GM19239 (cell line): ENCODE data around the gene KIF20B.
"Not testable (repeated sequence)": the region's sequence is repeated elsewhere in the genome, so short reads cannot be mapped to it uniquely, and the experiment has no call there.

ENCODE experiments used
- DNase-seq: peaks from one replicate; pipeline ENCODE4 v3.0.0; 2011; ENCODE audit warnings: low spot score; ENCODE audit not compliant: insufficient read length
- FAIRE-seq: peaks from 2 replicates; lab custom pipeline; 2011; peaks lifted over from hg19 to GRCh38; lab: Jason Lieb, UNC

The KIF20B gene

GRCh38 chr10:89685936-89686335 lies 15.5 kb upstream of the KIF20B start:
- DNase-seq: no peak
- FAIRE-seq: no peak

GRCh38 chr10:89690027-89690426 lies 11.4 kb upstream of the KIF20B start:
- DNase-seq (no peak), FAIRE-seq (no peak)

DNA sequence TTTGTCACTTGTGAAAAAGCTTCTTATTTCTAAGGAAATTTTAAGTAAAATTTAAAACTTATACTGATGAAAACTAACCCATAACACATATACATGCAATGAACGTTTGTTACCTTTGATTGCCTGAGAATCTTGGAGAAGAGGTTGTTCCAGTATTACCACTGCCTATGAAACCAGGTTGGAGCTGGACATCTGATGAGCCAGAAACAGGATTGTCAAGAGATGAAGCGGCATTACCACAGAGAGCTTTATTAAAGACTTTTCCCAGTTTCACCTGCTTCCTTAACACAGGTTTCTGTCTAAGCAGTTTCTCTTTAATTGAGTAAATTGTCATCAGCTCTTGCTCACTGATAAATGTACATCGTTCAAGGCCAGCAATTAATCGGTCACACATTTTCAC lies 9.0 kb upstream of the KIF20B start:
- FAIRE-seq (no peak), DNase-seq (no peak)

DNA sequence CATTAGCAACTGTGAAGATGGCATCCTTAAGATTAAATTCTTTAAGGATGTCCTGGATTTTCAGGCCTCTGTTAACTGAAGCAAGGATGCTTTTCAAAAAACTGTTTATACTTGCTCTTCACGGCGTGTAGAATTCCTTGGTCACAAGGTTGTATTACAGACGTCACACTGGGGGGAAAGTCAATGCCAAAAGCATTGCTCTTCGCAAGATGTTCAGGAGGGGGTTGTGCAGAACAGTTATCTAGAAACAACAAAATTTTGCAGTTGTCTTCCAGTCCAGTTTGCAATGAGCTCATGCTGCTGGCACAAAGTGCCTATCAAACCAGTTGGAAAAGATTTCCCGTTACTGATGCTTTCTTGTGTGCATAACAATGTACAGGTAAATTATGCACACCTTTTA lies 8.2 kb upstream of the KIF20B start:
- DNase-seq (no peak), FAIRE-seq (peak; percentile 8)

GRCh38 chr10:89695307-89695706 lies 6.1 kb upstream of the KIF20B start:
- DNase-seq (no peak), FAIRE-seq (no peak)

GRCh38 chr10:89697946-89698345 lies 3.4 kb upstream of the KIF20B start:
- FAIRE-seq: no peak
- no peak for DNase-seq

GRCh38 chr10:89699581-89700064 lies 1.8 kb upstream of the KIF20B start:
- DNase-seq (no peak), FAIRE-seq (peak; percentile 78)

DNA sequence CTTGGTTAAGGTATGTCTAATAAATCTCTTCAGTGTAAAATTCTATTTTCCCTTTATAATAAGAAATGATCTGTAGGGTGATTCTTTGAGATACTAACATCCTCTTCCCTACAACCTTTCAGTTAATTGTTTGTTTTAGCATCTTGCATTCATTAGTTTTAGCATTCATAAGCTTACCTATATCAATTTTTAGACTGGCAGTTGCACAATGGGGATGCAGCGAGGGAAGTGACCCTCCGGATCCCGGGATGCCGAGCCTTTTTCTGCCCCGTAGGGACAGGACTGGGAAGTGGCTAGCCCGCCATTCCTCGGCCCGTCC lies 508 bp upstream of the KIF20B start:
- FAIRE-seq (peak; percentile 57), DNase-seq (no peak)

DNA sequence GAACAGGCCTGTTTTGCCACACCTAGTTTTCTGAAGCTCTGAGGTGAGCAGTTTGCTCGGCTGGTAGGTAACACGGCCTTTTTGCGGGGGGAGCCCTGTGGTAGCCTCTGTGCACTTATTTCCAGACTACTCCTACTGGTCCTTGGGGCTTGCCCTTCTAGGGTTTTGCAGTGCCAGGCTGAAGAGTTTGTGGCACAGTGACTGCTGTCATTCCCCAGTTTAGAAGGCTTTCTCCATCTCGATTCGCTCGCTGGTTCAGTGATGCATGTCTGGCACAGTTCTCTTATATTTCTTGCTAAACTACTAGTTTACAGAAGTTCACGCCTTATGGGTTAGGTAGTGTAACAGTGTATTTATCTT lies 711 bp downstream of the KIF20B start:
- DNase-seq (no peak), FAIRE-seq (peak; percentile 84)

DNA sequence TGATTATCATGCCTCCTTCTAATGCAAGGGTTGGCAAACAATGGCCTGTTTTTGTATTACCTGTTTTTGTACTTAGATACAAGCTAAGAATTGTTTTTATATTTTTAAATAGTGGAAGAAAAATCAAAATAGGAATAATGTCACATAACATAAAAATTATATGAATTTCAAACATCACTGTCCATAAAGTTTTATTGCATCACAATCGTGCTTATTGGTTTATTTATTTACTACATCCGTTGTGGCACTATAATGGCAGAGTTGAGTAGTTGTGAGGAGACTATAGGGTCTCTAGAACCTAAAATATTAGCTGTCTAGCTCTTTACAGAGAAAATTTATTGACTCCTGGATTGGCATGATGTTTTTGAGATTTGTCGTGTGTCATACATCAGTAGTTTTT lies 4.1 kb downstream of the KIF20B start:
- no peak for DNase-seq
- no peak for FAIRE-seq

DNA sequence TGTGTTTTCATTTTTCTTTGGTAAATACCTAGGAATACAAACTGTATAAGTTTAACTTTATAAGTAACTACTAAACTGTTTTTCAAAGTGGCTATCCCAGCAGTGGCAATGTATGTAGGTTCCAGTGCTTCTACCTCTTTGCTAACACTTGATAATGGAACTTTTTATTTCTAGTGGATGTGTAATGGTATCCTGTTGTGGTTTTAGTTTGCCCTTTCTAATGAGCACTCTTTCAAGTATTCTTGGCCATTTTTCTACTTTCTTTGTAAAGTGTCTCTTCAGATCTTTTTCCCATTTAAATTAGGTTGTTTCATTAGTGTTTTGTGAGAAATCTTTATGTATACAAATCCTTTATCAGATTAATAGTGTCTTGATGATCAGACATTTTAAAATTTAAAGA lies 4.6 kb downstream of the KIF20B start:
- no peak for DNase-seq

DNA sequence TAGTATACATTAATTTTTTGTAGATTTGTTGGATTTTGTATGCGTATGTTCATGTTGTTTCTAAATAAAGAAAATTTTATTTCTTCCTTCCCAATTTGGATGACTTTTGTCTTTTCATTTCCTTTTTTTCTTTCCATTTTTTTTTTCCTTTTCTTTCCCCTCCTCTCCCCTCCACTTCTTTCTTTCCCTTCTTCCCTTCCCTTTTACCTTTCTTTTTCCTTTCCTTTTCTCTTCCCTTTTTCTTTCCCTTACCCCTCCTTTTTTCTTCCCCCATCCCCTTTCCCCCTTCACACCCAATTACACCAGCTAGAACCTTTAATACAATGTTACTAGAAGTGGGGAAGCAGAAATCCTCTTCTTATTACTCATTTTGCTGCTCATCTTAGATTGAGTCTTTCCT lies 6.0 kb downstream of the KIF20B start:
- DNase-seq (no peak), FAIRE-seq (peak; percentile 31)

More for the DNA sequence above, 4.6 kb downstream of the KIF20B start:
- FAIRE-seq: no peak

GRCh38 chr10:89710753-89711152 lies 9.4 kb downstream of the KIF20B start:
- DNase-seq (no peak), FAIRE-seq (no peak)

DNA sequence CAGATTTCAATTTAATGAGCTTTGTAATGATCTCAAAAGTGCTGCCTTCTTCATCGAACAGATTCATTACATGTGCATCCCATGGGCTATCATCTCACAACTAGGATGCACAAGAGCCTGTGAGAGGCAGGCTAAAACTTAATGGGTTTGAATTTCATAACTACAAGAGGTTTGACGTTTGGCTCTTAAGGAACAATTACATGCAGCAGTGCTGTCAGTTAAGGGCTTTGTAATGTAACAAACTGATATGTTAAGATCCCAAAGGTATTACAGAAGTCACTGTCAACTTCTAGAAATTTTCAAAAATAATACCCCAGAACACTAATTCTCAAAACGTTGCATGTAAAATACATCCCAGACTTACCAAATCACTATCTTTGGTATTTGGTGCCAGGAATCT lies 33.2 kb downstream of the KIF20B start:
- FAIRE-seq: no peak
- DNase-seq: no peak

- FAIRE-seq: peak; percentile 97
- DNase-seq: peak; percentile 20
Measured at GRCh38 chr10:89738551-89739209, 37.3 kb downstream of the KIF20B start.

- DNase-seq (no peak), FAIRE-seq (peak; percentile 44)
Measured at GRCh38 chr10:89741126-89741762, 39.9 kb downstream of the KIF20B start.

DNA sequence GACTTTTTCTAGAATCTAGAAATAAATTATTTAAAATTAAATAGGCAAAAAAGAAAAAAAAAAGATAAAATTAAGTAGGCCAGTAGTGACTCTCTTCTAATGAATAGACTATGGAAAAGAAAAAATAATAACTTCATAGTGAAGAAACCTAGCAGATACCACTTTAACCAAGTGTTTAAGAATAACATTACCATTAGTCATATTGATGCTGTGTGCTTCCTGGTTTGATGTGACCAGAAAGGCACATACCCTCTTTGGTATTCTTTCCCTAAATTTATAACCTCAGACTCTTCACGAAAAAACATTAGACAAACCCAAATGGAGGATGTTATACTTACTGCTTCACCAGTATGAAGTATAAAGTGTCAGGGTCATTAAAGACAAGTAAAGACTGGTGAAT lies 42.6 kb downstream of the KIF20B start:
- DNase-seq (no peak), FAIRE-seq (no peak)

DNA sequence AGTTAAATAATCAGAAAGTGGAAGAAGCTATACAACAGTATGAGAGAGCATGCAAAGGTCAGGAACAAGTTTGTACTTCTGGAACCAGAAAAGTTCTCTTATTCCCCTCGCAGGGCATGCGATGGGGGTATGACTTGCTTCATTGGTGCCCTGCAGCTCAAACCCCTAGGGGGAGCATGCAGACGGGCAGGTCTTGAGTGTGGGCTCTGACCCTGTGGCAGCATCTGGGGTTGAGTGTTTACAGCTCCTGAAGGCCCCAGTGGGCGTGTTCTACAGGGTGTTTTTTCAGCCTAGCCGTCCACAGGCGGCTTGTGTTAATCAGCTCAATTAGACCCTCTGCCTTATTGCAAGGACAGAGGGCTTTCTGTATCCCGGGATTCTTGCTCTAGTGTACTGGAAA lies 44.5 kb downstream of the KIF20B start:
- no peak for FAIRE-seq
- DNase-seq: no peak

GRCh38 chr10:89750441-89750840 lies 49.1 kb downstream of the KIF20B start:
- FAIRE-seq (no peak), DNase-seq (no peak)

GRCh38 chr10:89755374-89755773 lies 54.0 kb downstream of the KIF20B start:
- FAIRE-seq (no peak), DNase-seq (no peak)

- FAIRE-seq (no peak), DNase-seq (no peak)
Measured at GRCh38 chr10:89759531-89759930, 58.1 kb downstream of the KIF20B start.

DNA sequence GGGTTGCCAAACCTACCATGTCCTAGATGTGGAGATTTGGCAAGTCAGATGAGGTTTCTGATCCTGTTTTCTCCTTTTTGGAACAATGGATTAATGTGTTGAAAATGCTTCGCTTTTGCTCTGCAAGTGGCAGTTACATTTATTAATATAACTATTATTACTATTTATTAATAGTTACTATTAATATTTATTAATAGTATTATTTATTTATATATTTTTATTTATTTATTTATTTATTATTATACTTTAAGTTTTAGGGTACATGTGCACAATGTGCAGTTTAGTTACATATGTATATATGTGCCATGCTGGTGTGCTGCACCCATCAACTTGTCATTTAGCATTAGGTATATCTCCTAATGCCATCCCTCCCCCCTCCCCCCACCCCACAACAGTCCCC lies 62.3 kb downstream of the KIF20B start:
- DNase-seq, FAIRE-seq: not testable (repeated sequence)
